WERI-Rb-1 (cell line): ENCODE results near the gene MEIS2.

ENCODE experiments used
- DNase-seq: peaks from one replicate; pipeline ENCODE4 v3.0.0-alpha.2; 2020
- H3K27ac ChIP-seq: fragments of 250-450 bp; sonication (Bioruptor Pico); 2 replicates; pipeline ENCODE4 v1.5.1; 2020; ENCODE audit warnings: mild to moderate bottlenecking, moderate library complexity
- H3K27me3 ChIP-seq: fragments of 250-450 bp; sonication (Bioruptor Pico); 2 replicates; pipeline ENCODE4 v1.5.1; 2021; ENCODE audit warnings: mild to moderate bottlenecking, low read depth, moderate library complexity; ENCODE audit not compliant: insufficient read depth, severe bottlenecking
- H3K36me3 ChIP-seq: fragments of 250-450 bp; sonication (Bioruptor Pico); 2 replicates; pipeline ENCODE4 v1.5.1; 2020; ENCODE audit warnings: mild to moderate bottlenecking, moderate library complexity
- H3K4me3 ChIP-seq: 2 replicates; pipeline ENCODE4 v1.5.1; 2011; ENCODE audit warnings: low read depth, mild to moderate bottlenecking, control low read depth, low read length
- H3K9me3 ChIP-seq: fragments of 250-450 bp; sonication (Bioruptor Pico); 2 replicates; pipeline ENCODE4 v1.5.1; 2021; ENCODE audit warnings: mild to moderate bottlenecking, moderate library complexity; ENCODE audit not compliant: severe bottlenecking
- CTCF ChIP-seq: IDR thresholded peaks from 2 replicates; pipeline ENCODE4 v1.5.1; 2011; ENCODE audit warnings: low read depth, mild to moderate bottlenecking, control low read depth, inconsistent platforms, low read length

The MEIS2 gene

DNA sequence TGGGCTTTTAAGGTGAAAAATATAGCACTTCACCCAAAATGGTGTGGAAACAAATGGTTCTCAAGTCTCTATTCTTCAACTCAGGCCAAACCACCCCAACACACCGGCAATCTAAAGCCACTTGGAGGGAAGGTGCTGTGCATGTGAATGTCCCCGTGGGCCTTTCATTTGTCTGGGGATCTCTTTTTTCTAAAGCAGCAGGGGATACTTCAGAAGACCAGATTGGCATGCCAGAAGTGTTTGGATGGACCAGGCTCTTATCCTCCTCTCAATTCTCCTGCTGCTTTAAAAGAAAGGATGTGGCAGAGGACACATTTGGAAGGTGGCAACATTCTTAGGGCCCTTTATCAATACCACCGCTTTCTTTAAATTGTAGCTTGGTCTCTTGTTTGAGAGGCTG lies 193.1 kb downstream of the MEIS2 start:
- Histone ChIP-seq H3K4me3 (no peak overlapping the region), H3K36me3 (peaks cover 18% of the 10 kb centered on the region), H3K27ac (no peak overlapping the region; the same call in 1 of the 2 replicates), H3K9me3 (no peaks in the 10 kb centered on the region), H3K27me3 (no peaks in the 10 kb centered on the region)
- TF ChIP-seq CTCF: no peak
- DNase-seq: no peak

GRCh38 chr15:36905908-36906307 lies 194.4 kb downstream of the MEIS2 start:
- H3K36me3 ChIP-seq: peaks cover 20% of the 10 kb centered on the region
- no peak for DNase-seq
- peak overlapping the region; percentile 35; the same call in 1 of the 2 replicates for H3K27ac ChIP-seq
- H3K27me3 ChIP-seq: no peaks in the 10 kb centered on the region
- TF ChIP-seq CTCF: no peak
- no peaks in the 10 kb centered on the region for H3K9me3 ChIP-seq
- no peak overlapping the region for H3K4me3 ChIP-seq

GRCh38 chr15:36904715-36905114 lies 195.6 kb downstream of the MEIS2 start:
- H3K36me3 ChIP-seq: peaks cover 15% of the 10 kb centered on the region
- no peaks in the 10 kb centered on the region for H3K27me3 ChIP-seq
- TF ChIP-seq CTCF: no peak
- H3K4me3 ChIP-seq: no peak overlapping the region
- H3K9me3 ChIP-seq: no peaks in the 10 kb centered on the region
- H3K27ac ChIP-seq: peak overlapping the region; percentile 38
- no peak for DNase-seq

DNA sequence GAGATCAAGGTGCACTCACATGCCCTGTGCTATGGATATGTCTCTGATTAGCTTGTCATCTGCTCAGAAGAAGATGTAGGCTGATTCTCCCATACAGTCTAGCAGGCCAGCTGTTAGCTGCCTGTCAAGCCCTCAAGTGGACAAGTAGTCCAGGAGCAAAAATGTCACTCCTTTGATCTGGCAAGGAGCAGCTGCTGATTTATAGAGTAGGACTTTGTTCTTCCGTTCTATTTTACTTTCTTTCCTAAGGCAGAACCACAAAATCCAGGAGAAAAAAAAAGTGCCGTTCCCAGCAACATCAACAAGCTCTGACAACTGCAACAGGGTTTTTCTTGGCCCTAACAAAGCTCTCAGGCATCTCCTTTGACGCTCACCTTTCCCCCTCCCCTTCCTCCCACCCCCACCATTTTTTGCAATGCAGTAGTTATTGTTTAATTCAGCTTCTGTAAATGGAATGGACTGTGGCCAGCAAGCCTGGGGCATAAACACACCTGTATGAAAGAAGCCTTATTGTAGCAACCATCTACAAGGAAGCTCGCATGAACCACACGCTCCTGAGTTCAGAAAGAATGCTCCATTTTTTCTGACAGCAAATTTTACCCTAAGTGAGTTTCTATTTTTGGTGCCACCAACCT lies 196.3 kb downstream of the MEIS2 start:
- no peak overlapping the region for H3K4me3 ChIP-seq
- H3K27me3 ChIP-seq: no peaks in the 10 kb centered on the region
- H3K9me3 ChIP-seq: no peaks in the 10 kb centered on the region
- TF ChIP-seq CTCF: no peak
- peak; percentile 59 for DNase-seq
- H3K27ac ChIP-seq: peak overlapping the region; percentile 38
- peaks cover 15% of the 10 kb centered on the region for H3K36me3 ChIP-seq

DNA sequence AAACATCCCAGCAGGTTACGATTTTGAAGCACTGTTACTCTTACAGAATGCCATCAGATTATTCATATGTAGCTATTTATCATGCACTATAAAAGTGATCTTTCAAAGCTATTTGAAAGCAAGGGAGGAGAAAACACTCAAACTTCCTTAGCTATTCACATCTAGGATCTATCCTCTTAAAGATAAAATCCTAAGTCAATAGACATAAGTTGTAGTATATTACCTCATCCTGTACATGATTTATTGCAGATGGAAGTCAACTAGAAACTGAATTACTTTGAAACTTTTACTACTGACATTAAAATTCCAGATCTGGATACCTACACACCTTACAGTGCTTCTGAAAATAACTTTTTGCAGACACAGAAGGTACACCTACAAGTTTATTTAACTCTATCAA lies 197.2 kb downstream of the MEIS2 start:
- Histone ChIP-seq H3K27me3 (no peaks in the 10 kb centered on the region), H3K36me3 (peaks cover 15% of the 10 kb centered on the region), H3K9me3 (no peaks in the 10 kb centered on the region), H3K27ac (peak overlapping the region; percentile 38), H3K4me3 (no peak overlapping the region)
- TF ChIP-seq CTCF: no peak
- no peak for DNase-seq

DNA sequence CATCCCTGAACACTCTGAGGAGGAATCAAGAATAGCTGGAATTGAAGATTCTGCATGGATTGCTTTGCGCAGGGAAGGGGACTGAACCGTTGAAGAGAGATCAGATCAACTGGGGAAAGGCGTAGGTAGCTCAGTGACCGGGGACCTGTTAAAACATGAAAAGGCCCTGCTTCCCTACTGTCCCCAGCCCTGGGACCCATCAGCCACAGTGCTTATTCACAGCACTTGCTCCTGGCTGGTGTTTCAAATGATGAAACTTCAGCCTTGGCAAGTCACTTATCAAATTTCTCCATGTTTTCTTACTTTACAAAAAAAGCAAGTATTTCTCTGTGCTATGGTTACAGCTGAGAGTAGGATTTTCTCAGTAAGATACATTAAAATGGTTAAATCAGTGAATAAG lies 199.3 kb downstream of the MEIS2 start:
- Histone ChIP-seq H3K27ac (no peak overlapping the region), H3K36me3 (peaks cover 19% of the 10 kb centered on the region), H3K9me3 (no peaks in the 10 kb centered on the region), H3K27me3 (no peaks in the 10 kb centered on the region), H3K4me3 (no peak overlapping the region)
- no peak for TF ChIP-seq CTCF
- no peak for DNase-seq
